GM19395 (cell line): ENCODE results near the gene ALDH2.
"Not testable (repeated sequence)": the region's sequence is repeated elsewhere in the genome, so short reads cannot be mapped to it uniquely, and the experiment has no call there.

ENCODE experiments used
- ATAC-seq: cut with Tn5 transposase; IDR thresholded peaks from one replicate; pipeline ENCODE4 v1.9.1; 2021; ENCODE audit warnings: mild to moderate bottlenecking, moderate library complexity; ENCODE audit not compliant: unreplicated experiment

The ALDH2 gene

GRCh38 chr12:111758120-111758561 lies 8.6 kb upstream of the ALDH2 start:
- no peak for ATAC-seq

GRCh38 chr12:111759271-111759670 lies 7.5 kb upstream of the ALDH2 start:
- no peak for ATAC-seq

DNA sequence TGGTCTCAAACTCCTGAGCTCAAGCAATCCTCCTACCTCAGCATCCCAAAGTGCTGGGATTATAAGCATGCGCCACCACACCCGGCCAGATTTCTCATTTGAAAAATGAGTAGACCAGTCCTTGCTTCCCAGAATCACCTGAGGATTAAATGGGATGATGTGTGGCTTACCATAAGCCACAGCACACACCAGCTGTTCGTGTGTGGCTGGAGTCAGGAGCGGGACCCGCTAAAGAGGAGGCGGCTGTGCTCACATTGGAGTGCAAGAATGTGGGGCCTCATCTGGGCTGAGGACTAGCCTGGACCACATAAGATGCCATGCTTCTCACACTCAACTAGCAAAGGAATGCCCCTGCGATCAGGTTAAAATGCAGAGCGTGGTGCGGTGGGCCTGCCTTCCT lies 6.7 kb upstream of the ALDH2 start:
- no peak for ATAC-seq

DNA sequence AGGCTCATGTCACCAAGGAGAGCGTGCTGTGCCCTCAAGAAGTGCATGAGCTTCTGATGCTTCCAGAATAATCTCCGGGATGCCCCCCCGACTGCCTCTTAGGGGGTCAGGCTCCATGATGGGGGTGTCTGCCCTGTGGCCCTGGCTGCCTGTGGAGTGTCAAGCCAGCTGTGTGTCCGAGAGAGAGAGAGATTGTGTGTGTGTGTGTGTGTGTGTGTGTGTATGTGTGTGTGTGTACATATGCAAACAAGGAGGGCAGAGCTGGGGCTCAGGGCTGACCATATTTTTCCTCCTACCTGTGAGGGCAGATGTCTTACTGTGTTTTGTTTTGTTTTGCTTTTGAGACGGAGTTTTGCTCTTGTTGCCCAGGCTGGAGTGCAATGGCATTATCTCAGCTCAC lies 5.6 kb upstream of the ALDH2 start:
- no peak for ATAC-seq

DNA sequence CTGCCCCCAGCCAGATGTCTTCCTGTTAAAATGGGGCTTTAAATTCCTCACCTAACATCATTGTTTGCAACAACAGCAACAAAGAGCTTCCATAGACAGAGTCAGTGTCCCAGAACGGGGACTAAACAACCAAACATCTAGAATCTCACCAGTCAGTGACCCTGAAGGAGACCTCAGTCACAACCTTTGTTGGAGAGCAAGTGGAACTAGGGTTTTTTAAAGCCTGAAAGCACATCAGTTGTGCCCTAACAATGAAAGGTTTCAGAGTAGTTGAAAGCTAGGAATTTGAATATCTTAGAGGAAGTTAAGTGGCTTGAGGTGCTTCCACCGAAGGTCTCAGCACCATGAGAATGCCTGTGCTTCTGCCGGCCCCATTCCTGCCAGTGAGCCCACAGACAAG lies 5.0 kb upstream of the ALDH2 start:
- ATAC-seq: no peak

- not testable (repeated sequence) for ATAC-seq
Observed at GRCh38 chr12:111763552-111763951, 3.2 kb upstream of the ALDH2 start.

DNA sequence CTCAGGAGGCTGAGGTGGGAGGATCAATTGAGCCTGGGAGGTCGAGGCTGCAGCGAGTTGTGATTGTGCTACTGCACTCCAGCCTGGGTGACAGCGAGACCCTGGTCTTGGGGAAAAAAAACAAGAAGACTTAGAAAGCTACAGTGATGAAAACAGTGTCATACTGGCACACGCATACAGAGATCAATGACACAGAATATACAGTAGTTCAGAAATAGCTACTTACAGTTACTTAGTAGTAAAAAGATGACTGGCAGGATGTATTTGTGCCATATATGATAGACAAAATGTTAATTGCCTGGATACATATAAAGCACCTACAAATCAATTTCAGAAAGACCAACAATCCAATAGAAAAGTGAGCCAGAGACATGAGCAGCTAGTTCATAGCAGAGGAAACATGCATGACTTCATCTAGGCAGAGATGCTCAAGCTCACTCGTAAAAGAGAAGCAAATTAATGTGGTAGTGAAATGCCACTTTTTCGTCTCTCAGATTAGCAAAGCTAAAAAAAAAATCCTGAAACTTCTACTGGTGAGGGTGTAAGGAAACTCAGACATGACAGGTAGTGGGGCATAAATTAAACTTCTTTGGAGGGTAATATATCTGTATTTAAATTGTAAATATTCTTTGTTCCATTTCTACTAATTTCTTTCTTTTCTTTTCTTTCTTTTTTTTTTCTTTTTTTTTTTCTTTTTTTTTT lies 2.5 kb upstream of the ALDH2 start:
- peak; percentile 54 for ATAC-seq

DNA sequence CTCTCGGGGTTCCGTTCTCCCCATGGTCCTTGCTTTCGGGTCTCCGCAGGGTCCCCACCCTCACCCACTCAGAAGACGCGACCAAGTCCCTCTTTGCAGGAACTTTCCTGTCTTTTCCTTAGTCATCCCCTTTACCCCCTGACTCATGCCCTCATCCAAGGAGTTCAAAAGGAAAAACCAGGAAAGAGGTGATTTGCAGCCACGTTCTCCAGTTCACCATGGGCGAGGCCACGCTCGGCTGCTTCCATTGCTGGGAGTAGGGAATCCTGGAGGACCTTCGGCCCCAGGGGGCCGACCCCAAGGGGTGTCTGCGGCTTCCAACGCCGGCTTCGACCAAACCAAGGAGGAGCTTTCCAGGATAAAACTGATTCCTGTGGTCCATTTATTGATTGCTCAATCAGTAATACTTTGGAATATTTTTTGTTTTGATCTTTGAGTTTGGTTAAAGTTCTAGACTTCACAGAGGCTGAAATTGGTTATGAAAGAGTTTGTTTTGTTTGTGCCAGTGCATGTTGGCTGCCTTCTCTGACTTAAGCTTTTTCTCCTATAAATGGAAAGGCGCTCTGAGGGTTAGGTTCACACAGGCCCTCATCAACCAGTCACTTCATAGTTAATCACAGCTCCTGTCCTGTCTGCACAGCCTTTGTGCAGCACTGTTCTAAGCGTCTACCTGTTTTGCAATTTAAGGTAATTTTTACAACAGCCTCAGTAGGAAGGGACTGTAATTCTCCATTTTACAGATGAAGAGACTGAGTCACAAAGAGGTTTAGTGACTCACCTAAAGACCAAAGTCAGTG lies 827 bp downstream of the ALDH2 start:
- no peak for ATAC-seq

DNA sequence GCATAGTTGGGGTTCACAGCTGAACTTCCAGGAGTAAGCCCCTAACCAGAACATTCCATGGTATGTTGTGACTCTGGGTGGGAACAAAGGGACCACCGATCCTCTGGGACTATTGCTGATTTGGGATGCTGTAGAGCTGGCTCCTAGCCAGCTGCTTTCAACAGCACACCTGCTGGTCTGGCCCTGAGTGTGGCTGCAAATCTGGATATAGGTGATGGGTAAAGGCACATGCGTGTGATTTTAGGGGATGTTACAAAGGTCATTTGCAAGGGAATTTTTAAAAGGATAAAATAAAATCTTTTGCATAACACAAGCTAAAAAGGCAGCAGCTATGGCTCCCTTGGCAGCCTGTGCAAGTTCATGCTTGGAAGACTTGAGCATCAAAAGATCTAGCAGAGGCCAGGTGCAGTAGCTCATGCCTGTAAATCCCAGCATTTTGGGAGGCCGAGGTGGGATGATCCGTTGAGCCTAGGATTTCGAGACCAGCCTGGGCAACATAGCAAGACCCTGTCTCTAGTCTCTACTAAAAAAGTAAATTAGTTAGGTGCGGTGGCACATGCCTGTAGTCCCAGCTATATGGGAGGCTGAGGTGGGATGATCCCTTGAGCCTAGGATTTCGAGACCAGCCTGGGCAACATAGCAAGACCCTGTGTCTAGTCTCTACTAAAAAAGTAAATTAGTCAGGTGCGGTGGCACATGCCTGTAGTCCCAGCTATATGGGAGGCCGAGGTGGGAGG lies 1.6 kb downstream of the ALDH2 start:
- ATAC-seq: no peak

- no peak for ATAC-seq
Observed at GRCh38 chr12:111769599-111769998, 2.9 kb downstream of the ALDH2 start.

DNA sequence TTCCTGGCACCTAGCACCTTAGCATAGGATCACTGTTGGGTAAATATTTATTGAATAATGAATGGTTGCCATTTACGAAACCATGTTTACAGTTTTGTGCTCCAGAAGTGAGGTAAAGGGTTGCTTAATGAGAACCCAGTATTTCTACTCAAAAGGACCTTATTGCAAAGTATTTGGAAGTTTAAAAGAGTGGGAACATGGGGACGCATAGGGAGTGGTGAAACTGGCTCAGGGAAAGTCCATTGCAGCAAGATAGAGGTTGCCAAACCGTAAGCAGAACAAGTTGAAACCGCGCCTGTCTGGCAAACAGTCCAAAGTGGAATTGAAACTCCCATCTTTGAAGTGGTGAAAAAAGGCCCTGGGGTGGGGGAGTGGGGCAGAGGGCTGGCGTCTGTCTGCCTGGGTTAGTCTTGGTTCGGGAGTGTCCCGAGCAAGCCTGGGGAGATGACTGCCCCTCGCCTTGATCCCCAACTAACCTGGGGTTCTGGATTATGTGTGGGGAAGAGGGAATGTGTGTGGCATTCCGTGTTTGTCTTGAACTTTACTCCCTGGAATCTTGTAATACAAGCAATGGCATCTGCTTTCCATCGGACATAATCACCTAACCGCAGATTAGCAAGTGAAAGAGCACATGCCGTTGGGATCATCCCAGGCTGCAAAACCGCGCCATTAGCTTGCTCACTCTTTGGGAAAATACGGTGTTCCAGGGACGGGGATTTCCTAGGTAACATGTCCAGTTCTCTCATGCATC lies 7.2 kb downstream of the ALDH2 start:
- no peak for ATAC-seq

DNA sequence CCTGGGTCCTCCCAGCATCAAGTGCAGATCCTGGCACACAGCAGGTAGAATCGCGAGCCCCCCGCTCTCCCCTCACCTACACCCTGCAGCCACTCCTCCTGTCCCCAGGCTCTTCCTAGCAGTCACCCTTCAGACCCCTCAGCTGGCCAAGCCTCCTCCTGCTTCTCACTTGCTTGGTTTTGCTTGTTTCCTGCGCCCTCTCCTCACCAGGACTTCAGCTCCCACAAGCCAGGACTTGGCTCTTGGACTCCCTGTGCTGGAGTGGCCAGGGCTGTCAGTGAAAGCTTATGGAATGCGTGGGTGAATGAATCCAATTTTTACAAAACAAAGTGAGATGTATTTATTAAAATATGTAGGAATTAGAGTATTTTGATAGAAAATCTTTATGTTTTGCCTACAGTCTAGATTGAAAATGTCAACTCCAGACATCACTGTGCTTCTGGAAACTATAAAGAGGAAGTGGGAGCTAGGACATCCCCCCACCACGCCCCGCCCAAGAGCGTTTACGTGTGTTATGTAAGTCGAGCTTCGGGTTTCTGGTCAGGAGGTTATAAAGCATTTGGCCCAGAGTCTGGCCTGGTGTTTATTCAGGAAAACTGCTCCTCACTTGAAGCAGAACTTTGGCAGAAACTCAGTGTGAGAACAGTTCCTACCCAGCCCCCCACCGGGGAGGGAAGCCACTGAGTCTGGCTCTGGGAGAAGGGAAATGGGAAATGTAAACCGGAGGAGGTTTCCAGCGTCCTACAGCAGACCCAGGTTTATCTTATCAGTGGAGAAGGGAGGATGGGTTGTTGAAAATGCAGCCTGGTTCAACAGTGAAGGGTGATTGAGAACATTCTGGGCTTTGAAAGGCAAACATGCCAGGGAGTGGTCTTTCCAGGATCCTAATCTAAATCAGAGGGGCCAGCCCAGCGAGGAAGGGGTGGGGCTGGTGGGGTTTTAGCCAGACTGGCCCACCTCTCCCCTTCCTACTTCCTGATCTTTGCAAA lies 8.8 kb downstream of the ALDH2 start:
- peak; percentile 67 for ATAC-seq

- no peak for ATAC-seq
Observed at GRCh38 chr12:111776836-111777344, 10.2 kb downstream of the ALDH2 start.

DNA sequence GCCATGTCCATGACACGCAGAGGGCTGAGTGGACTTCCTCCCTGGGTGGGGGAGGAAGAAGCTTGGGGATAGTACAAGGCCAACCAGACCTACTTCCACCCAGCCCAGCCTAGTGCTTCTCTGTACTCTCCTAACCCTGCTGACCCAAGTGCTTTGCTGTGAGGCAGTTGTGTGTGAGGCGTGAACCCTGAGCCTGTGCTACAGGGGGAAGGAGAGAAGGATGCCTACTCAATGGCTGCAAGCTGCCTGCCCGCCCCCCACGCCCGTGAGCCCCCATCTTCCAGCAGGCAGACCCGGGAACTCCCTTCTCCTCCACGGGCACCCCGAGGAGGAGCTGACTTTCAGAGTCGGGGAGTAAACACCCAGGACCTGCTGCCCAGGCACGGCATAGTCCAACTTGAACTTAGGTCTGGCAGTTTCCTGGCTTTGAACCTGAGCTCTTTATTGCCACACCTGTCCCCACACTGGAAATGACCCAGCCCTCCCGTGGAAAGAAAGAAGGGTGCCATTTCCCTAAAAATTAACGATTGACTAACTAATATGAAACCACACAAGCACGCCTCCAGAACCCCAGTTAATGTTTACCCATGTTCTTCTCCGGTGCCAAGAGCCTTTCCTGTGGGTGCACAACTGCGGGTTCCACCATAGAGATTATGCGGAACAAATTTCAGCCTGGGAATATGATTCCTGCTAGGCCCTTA lies 10.8 kb downstream of the ALDH2 start:
- no peak for ATAC-seq

GRCh38 chr12:111780166-111780565 lies 13.4 kb downstream of the ALDH2 start:
- no peak for ATAC-seq

DNA sequence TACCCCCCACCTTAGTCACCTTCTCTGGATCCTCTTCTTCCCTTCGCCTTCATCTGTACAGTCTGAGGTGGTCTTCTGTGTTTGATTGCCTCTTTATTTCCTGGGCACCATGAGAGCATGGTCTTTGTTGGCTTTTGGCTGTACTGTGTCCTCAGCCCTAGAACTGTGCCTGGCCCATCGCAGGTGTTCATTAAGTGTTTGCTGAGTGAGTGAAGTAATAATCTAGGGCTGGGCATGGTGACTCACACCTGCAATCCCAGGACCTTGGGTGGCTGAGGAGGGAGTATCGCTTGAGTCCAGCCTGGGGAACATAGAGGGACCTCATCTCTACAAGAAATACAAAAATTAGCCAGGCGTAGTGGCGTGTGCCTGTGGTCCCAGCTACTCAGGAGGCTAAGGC lies 13.9 kb downstream of the ALDH2 start:
- no peak for ATAC-seq

GRCh38 chr12:111781085-111781658 lies 14.4 kb downstream of the ALDH2 start:
- ATAC-seq: no peak

DNA sequence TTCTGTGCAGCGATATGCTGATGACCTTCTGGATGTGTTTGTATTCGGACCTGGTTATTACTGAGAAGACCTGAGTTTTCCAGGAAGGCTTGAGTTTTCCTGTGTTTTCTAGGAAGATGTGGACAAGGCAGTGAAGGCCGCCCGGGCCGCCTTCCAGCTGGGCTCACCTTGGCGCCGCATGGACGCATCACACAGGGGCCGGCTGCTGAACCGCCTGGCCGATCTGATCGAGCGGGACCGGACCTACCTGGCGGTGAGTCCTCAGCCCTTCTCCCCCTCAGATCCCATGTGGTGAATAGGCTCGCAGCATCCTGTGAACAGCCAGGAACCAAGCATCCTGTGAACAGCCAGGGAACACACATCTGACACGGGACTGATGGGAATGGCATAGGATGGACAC lies 16.3 kb downstream of the ALDH2 start:
- ATAC-seq: no peak

DNA sequence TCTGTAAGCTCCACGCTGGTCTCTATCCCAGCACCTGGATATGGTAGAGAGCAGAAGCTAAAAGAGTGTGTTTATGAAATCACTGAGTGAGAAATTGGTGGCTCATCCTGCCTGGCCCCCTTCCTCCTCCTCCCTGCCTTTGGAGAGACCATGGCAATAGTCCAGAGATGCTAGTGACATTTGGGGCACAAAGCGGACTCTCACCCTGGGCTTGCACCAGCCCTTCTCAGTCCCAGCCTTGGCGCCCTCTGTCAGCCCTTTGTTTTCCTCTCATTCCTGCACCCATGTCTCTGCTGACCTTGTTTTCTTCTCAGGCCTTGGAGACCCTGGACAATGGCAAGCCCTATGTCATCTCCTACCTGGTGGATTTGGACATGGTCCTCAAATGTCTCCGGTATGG lies 18.2 kb downstream of the ALDH2 start:
- ATAC-seq: no peak
